GM18502 (cell line): ENCODE data around the gene KRTAP3-2.

ENCODE experiments used
- ATAC-seq: cut with Tn5 transposase; IDR thresholded peaks from one replicate; pipeline ENCODE4 v1.9.1; 2021; ENCODE audit warnings: mild to moderate bottlenecking; ENCODE audit not compliant: unreplicated experiment, poor library complexity

KRTAP3-2 gene

GRCh38 chr17:40974366-40974765 is 25.3 kb downstream of the KRTAP3-2 start:
- no peak for ATAC-seq

- no peak for ATAC-seq
These were observed 32.1 kb downstream of the KRTAP3-2 start for GRCh38 chr17:40967582-40967981.

GRCh38 chr17:40966848-40967247 is 32.9 kb downstream of the KRTAP3-2 start, which contains the start of gene KRT39:
TSS of gene KRT39 (minus strand) at chr17:40966948. CDS start at chr17:40966856, 92 bp downstream.
- ATAC-seq: no peak

- no peak for ATAC-seq
These were observed 35.9 kb downstream of the KRTAP3-2 start for GRCh38 chr17:40963838-40964237.

GRCh38 chr17:40962059-40962561 is 37.6 kb downstream of the KRTAP3-2 start:
- ATAC-seq: no peak

DNA sequence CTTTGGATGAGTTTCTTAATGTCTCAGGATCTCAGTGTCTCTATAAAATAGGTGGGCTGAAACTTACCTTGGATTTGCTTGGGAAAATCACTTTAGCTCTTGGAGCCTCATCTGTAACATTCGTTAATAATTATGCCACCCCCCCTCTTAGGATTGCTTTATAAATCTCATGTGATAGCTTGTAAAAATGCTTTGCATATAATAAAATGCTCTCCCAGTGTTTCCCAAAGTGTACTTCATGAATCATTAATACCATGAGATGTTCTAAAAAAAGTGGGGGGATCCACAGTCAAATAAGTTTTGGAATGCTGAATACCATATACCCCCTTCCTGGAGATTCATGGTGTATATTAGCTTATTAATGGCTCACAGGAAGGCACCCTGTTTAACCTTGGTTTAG is 38.1 kb downstream of the KRTAP3-2 start:
- no peak for ATAC-seq

DNA sequence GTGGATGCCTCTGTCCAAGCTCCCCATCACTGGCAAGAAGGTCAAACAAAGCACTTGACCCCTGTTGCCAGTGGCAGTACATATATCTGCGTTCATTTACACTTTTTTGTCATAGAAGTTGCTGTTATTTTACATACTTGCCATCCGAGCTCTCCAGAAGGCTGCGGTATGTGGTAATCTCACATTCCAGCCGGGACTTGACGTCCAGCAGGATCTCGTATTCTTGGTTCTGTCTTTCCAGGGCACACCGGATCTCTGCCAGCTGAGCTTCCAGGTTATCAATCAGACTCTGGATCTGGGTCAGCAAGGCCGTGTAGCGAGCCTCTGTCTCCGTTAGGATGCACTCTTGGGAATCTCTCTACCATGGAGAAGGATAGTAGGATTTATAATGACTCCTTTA is 39.6 kb downstream of the KRTAP3-2 start:
- no peak for ATAC-seq

- ATAC-seq: no peak
These were observed 41.4 kb downstream of the KRTAP3-2 start for GRCh38 chr17:40958086-40958953.

DNA sequence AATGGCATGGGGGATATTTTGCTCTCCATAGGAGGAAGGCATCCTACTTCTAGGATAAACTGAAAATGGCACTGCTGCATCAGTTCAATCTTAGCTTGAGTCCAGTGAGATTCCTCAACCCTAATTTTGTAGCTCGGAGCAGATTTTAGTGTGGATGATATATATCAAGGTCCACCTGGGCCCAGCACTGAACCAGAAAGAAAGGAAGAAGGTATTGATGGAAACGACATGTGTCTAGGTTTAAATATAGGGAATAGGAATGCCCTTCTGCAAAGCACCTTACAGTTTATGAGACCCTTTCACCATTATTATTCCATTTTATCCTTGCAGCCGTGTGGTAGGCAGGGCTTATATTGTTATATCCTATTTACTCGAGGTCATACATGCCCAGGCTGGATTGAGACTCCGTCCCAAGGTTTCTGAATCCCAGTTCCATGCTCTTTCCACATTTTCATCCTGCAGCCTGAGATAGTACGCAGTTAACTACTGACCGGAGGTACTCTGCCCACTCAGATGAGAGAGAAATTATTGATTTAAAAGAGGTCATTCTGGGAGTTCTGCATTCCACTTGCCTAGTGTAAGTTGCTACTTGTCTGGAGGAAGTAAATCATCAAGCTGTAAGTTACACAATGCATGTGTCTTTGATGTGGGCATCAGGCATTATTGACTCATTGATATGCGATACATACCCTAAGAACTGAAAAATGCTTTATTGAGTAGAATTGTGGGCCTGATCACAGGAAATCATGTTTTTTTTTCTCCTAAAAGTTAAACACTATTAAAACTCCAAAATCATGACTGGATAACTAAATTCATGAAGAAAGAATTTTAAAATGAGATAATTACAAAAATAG is 43.1 kb downstream of the KRTAP3-2 start:
- no peak for ATAC-seq

DNA sequence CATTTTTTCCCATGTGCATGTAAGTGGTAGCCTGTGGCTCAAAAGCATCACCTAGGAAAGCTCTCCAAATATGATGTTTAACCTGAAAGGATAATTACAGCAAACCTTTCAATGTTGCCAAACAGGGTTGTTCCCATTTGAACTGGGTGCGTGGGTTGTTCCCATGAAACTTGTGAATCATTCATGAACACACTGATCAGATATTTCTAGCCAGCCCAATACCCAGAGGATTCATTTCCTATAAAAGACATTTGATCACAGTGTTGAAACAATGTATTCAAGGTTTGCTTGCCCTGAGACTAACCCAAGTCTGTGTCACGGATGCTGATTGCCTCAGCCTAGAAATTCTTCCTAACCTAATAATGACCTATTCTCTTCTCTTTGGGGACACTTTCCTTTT is 45.8 kb downstream of the KRTAP3-2 start:
- ATAC-seq: no peak

DNA sequence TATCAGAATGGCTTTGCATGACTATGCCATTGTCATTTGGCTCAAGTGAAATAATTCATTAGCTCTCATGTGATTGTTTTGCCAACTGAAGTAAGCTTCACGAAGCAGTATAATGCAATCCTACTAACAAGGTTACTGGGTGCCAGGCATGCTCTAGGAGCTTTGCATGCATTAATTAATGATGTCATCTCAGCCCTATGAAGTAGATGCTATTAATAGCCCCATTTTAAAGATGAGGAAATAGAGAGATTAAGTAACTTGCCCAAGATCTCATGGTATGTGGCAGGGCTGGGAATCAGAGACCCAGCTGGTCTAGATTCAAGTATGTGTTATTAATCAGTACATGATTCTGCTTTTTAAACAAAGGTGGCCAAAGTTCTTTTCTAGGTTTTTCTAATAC is 47.0 kb downstream of the KRTAP3-2 start:
- ATAC-seq: no peak

DNA sequence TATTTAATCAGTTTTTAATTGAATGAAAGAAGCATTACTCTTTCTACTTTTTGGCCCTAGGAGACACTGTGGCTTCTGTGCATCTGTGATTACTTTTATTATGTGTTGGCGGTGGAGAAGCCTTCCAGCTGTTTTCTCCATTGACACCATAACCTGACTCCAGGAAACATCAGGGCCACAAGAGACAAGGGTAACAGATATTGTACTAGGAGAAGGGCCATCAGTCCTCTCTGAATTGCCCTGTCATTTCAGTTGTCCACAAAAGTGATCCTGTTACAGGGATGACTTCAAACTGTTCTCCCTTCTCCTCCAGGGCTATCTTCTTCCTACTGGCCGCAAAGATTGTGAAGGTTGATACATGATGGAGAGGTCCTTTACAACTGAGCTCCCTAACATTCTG is 47.6 kb downstream of the KRTAP3-2 start:
- no peak for ATAC-seq

GRCh38 chr17:40951011-40951622 is 48.6 kb downstream of the KRTAP3-2 start:
- ATAC-seq: no peak

DNA sequence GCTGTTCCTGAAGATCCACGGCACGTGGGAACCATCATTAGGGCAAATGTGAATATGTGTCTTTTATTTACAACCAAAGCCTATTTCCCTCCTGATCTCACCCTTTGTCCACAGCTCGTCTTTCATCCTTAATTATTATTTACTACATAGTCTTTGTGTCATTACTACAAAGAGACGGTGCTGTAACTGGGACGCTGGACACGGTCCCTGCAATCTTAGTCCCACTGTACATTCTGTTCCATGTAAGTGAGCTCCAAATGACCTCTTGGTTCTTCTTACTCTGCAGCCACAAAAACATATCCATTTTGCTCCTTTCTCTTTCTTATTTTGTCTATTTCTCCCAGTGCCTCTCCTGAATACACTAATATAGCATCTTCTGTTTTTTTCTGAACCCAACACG is 49.5 kb downstream of the KRTAP3-2 start:
- ATAC-seq: no peak

GRCh38 chr17:40949418-40949817 is 50.3 kb downstream of the KRTAP3-2 start:
- no peak for ATAC-seq
